Measurements from ENCODE around the gene RP2. TPM values are rescaled to one million over a fixed set of nuclear protein-coding genes. Genes with fewer than 3 reads are reported as not detected.

Gene RP2
- total RNA-seq (10 to 100 TPM; 16.1 to 24.1 TPM), polyA plus RNA-seq (ENCODE audit: insufficient read length in 6 of 6) (10 to 100 TPM; 13.6 to 17.4 (median 16.1) TPM)
- long read RNA-seq, donor 1, partial matches to known transcripts: 9 of 12 reads
- long read RNA-seq, donor 1, other reads (novel, unspliced or antisense): 0 of 12 reads
- long read RNA-seq, donor 2, transcript RP2-201 (5 exons, 3,803 nt): major isoform, 11 of 11 reads
- long read RNA-seq, donor 2, partial matches to known transcripts: 0 of 11 reads
- long read RNA-seq, donor 2, other reads (novel, unspliced or antisense): 0 of 11 reads
- long read RNA-seq, donor 3, transcript RP2-201 (5 exons, 3,803 nt): major isoform, 5 of 5 reads
- long read RNA-seq, donor 3, partial matches to known transcripts: 0 of 5 reads
- long read RNA-seq, donor 3, other reads (novel, unspliced or antisense): 0 of 5 reads
- long read RNA-seq, donor 4, partial matches to known transcripts: 1 of 1 reads
- long read RNA-seq, donor 4, other reads (novel, unspliced or antisense): 0 of 1 reads
- long read RNA-seq, donor 5, transcript RP2-201 (5 exons, 3,803 nt): major isoform, 6 of 6 reads
- long read RNA-seq, donor 5, partial matches to known transcripts: 0 of 6 reads
- long read RNA-seq, donor 5, other reads (novel, unspliced or antisense): 0 of 6 reads
- long read RNA-seq, donor 6, transcript RP2-201 (5 exons, 3,803 nt): major isoform, 5 of 18 reads
- long read RNA-seq, donor 6, partial matches to known transcripts: 13 of 18 reads
- long read RNA-seq, donor 6, other reads (novel, unspliced or antisense): 0 of 18 reads
- long read RNA-seq, donor 7, transcript RP2-201 (5 exons, 3,803 nt): major isoform, 5 of 5 reads
- long read RNA-seq, donor 7, partial matches to known transcripts: 0 of 5 reads
- long read RNA-seq, donor 7, other reads (novel, unspliced or antisense): 0 of 5 reads
- long read RNA-seq, donor 8, transcript RP2-201 (5 exons, 3,803 nt): major isoform, 6 of 6 reads
- long read RNA-seq, donor 8, partial matches to known transcripts: 0 of 6 reads
- long read RNA-seq, donor 8, other reads (novel, unspliced or antisense): 0 of 6 reads
- long read RNA-seq, donor 9: 0 reads
- long read RNA-seq, donor 10: 0 reads
- long read RNA-seq, donor 11, transcript RP2-201 (5 exons, 3,803 nt): major isoform, 7 of 12 reads
- long read RNA-seq, donor 11, partial matches to known transcripts: 5 of 12 reads
- long read RNA-seq, donor 11, other reads (novel, unspliced or antisense): 0 of 12 reads
- long read RNA-seq, donor 12: 0 reads

GRCh38 chrX:46836701-46837557 lies at the start of gene RP2:
TSS of gene RP2 (plus strand) at chrX:46837043. CDS start at chrX:46837101, 58 bp downstream.
- peak within 1 kb of the TSS; percentile 37 to 58 for H3K4me3 ChIP-seq

GRCh38 chrX:46788902-46789301 lies 47.9 kb upstream of the RP2 start:
- no peak overlapping the region for H3K27ac ChIP-seq
- peaks cover 0 to 18% of the 10 kb centered on the region in 2 donors for H3K4me1 ChIP-seq
- intact Hi-C loops (cut with DNase I): no loop called here
- no peak overlapping the region for H3K4me3 ChIP-seq
- no peaks in the 10 kb centered on the region for H3K9me3 ChIP-seq
- no peak for ATAC-seq
- DNase-seq: no peak
- TF ChIP-seq CTCF (IDR thresholded peaks at IDR 0.05): no peak
- H3K36me3 ChIP-seq: no peaks in the 10 kb centered on the region
- no peaks in the 10 kb centered on the region for H3K27me3 ChIP-seq

More at GRCh38 chrX:46836701-46837557, at the start of gene RP2:
- H3K4me1 ChIP-seq: peaks cover 0 to 33% of the 10 kb centered on the region in 2 donors
- H3K27me3 ChIP-seq: no peaks in the 10 kb centered on the region
- no peaks in the 10 kb centered on the region for H3K36me3 ChIP-seq
- intact Hi-C loops (cut with DNase I): no loop called here
- DNase-seq: peak; percentile 81 to 95 (median 94)
- TF ChIP-seq CTCF (IDR thresholded peaks at IDR 0.05): peak in 1 of 2 donors; percentile 46
- no peaks in the 10 kb centered on the region for H3K9me3 ChIP-seq
- H3K27ac ChIP-seq: peak within 1 kb of the TSS; percentile 91 to 97
- ATAC-seq: peak; percentile 95

- Histone ChIP-seq H3K27me3 (no peaks in the 10 kb centered on the region), H3K9me3 (no peaks in the 10 kb centered on the region), H3K4me3 (no peak overlapping the region), H3K27ac (peak overlapping the region; percentile 58 to 78), H3K4me1 (peaks cover 0 to 18% of the 10 kb centered on the region in 2 donors), H3K36me3 (no peaks in the 10 kb centered on the region)
- ATAC-seq: peak; percentile 71
- intact Hi-C loops (cut with DNase I): no loop called here
- DNase-seq: peak in 2 of 4 donors; percentile 37 to 45
- no peak for TF ChIP-seq CTCF (IDR thresholded peaks at IDR 0.05)
Observed at GRCh38 chrX:46791927-46792809, 44.7 kb upstream of the RP2 start.

- TF ChIP-seq CTCF (IDR thresholded peaks at IDR 0.05): no peak
- peaks cover 0 to 18% of the 10 kb centered on the region in 2 donors for H3K4me1 ChIP-seq
Observed at GRCh38 chrX:46792810-46793188, 44.0 kb upstream of the RP2 start.

More at GRCh38 chrX:46792810-46793188, 44.0 kb upstream of the RP2 start:
- intact Hi-C loops (cut with DNase I): no loop called here
- peak overlapping the region; percentile 58 to 78 for H3K27ac ChIP-seq
- no peak overlapping the region for H3K4me3 ChIP-seq
- no peaks in the 10 kb centered on the region for H3K27me3 ChIP-seq
- no peaks in the 10 kb centered on the region for H3K9me3 ChIP-seq
- DNase-seq: no peak
- no peaks in the 10 kb centered on the region for H3K36me3 ChIP-seq
- no peak for ATAC-seq

Data from left lung (tissue), 14 donors.